Measurements from ENCODE around the gene GRAMD1B.

DNA sequence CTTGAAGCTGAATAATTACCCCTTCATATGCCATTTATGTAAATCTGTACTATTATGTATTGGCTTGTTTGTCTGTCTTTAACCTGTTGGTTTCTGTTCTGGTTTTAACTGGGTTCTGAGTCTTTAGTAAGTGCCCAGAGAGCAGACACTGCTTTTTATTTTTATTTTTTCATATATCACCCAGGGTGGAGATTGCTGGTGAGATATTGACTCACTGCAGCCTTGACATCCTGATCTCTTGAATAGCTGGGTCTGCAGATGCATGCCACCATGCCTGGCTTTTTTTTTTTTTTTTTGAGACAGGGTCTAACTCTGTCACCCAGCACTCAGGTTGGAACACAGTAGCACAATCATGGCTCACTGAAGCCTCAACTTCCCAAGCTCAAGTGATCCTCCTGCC, 19.4 kb downstream of the GRAMD1B start:
- TF ChIP-seq, protein P1, sequence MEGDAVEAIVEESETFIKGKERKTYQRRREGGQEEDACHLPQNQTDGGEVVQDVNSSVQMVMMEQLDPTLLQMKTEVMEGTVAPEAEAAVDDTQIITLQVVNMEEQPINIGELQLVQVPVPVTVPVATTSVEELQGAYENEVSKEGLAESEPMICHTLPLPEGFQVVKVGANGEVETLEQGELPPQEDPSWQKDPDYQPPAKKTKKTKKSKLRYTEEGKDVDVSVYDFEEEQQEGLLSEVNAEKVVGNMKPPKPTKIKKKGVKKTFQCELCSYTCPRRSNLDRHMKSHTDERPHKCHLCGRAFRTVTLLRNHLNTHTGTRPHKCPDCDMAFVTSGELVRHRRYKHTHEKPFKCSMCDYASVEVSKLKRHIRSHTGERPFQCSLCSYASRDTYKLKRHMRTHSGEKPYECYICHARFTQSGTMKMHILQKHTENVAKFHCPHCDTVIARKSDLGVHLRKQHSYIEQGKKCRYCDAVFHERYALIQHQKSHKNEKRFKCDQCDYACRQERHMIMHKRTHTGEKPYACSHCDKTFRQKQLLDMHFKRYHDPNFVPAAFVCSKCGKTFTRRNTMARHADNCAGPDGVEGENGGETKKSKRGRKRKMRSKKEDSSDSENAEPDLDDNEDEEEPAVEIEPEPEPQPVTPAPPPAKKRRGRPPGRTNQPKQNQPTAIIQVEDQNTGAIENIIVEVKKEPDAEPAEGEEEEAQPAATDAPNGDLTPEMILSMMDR (IDR thresholded peaks at IDR 0.05), result no peak
- TF ChIP-seq POLR2A (IDR thresholded peaks at IDR 0.05), result no peak
